Stimulated activated CD8-positive, alpha-beta memory T cell treated with anti-CD3 and anti-CD28 coated beads, Interleukin-15, amount 100 ng/mL, for 1 hour (primary cell): ENCODE measurements around the gene NR5A2.

Experiments used
- DNase-seq: peaks from one replicate; pipeline ENCODE4 v3.0.0-alpha.2; 2020; ENCODE audit warnings: low read depth

NR5A2 gene

GRCh38 chr1:200128081-200128480 lies 100.6 kb downstream of the NR5A2 start:
- no peak for DNase-seq

GRCh38 chr1:200128944-200129879 lies 101.7 kb downstream of the NR5A2 start:
- DNase-seq, result no peak

GRCh38 chr1:200130552-200130951 lies 103.0 kb downstream of the NR5A2 start:
- DNase-seq, result no peak

DNA sequence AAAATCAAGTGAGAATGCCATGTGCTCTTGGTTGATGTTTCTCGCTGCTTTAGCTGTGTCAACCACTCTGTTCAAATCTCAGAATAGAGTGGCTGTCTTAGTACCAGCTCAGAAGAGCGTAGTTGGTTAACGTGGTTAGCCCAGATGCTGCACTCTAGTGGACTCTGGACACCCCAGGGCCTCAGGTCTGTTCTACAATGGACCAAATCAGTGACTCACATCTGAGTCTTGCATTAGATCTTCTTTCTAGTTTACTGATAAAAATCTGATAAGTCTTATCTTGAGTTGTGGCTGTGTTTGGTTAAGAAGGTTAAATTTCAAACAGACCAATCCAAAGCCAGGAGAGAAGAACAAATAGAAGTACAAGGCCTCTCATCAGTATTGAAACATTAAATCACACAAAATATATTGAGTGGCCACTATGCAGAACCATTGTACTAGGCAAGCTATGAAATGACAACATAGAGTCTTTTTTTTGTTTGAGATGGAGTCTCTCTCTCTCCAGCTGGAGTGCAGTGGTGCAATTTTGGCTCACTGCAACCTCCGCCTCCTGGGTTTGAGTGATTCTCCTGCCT lies 104.1 kb downstream of the NR5A2 start:
- DNase-seq, result no peak

GRCh38 chr1:200133123-200133522 lies 105.6 kb downstream of the NR5A2 start:
- DNase-seq, result no peak

GRCh38 chr1:200134116-200134515 lies 106.6 kb downstream of the NR5A2 start:
- no peak for DNase-seq

- no peak for DNase-seq
These were observed 108.9 kb downstream of the NR5A2 start for GRCh38 chr1:200136384-200136783.

DNA sequence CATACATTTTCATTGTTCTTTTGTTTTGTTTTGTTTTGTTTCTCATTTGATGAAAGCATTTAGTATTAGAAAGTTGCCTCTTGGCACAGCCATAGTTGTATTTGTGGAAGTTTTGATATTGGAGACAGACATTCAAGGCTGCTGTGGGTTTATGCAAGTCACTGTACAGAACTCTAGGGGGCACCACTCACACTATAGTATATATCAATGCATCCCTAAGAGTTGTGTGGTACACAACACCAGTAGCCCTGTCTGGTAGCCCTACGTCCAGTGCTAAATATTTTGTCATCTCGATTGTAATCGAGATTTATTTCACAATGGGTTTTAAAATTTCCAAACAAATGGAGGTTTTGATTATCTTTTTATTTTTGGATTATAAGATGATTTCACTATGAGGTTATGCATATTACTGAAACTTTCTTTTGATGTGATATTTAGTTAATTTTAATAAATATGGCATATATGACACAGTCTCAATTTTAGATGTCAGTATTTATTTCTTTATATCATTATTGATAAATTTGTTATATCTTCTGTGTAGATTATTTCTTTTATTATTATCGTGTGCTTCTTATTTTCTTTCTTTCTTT lies 112.2 kb downstream of the NR5A2 start:
- DNase-seq, result no peak

DNA sequence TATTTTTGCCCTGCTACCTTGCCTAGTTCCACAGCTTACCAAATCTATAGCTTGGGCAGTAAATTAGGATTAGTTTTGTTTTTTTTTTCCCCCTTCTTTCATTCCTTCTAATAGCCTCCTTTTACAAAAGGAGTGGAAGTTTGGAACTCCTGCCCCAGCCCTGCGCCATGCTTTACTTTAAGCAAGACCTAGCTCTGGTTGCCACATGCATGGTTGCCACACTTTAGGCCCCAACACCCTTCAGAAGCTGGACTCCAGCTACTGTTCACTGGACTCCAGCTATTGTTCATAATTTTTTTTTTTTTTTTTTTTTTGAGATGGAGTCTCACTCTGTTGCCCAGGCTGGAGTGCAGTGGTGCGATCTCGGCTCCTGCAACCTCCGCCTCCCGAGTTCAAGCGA lies 115.8 kb downstream of the NR5A2 start:
- no peak for DNase-seq

- no peak for DNase-seq
These were observed 118.6 kb downstream of the NR5A2 start for GRCh38 chr1:200146100-200146499.

DNA sequence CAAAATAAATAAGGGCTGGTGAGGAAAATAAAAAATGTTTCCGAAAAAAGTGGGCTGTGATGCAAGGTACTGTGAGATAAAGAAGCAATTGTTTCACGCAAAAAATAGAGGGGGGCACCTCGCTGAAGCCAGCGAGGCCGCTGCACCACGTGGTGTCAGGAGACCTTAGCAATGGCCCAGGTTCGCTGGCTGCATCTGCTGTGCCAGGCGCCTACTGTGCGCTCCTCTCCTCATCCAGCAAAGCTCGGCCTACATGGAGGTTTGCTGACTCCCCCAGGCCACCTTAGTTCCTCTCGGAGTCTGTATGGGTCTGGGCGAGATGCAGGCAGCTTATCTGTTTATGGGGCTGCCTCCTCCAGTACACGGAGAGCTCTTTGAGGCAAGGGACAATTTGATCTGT lies 119.6 kb downstream of the NR5A2 start:
- no peak for DNase-seq

DNA sequence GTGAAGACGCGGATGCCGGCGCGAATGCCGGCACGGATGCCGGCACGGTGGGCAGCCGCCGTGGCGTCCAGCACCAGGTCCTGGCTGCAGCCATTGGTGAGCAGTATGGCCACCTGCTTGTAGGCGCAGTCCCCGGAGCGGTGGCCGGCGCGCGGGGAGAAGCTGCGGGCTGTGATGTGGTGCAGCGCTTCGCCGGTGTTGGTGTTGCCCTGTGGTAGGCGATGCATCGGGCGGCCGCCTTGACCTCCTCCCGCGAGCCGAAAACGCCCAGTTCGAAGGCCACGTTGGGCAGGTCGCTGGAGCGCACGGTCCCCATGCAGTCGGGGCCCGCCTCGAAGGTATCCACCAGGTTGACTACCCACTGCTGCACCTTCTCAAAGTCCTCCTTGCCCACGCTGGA lies 120.2 kb downstream of the NR5A2 start:
- DNase-seq, result no peak

DNA sequence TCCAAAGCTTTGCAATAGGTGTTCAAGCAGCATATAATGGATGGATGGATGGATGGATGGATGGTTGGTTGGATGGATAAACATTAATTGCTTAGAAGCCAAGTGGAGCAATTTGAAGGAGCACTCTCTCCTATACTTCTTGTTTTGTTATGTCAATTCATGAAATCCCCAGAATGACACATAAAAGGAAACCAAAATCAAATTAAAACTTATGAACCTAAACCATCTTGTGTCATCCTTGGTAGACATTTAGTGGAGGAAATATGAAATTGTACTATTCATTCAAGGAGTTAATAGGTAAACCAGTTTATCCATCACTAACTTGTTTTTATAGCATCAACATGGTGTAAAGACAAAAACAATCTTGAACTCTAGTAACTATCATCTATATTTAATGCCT lies 122.5 kb downstream of the NR5A2 start:
- no peak for DNase-seq

GRCh38 chr1:200150721-200151120 lies 123.2 kb downstream of the NR5A2 start:
- DNase-seq, result no peak

DNA sequence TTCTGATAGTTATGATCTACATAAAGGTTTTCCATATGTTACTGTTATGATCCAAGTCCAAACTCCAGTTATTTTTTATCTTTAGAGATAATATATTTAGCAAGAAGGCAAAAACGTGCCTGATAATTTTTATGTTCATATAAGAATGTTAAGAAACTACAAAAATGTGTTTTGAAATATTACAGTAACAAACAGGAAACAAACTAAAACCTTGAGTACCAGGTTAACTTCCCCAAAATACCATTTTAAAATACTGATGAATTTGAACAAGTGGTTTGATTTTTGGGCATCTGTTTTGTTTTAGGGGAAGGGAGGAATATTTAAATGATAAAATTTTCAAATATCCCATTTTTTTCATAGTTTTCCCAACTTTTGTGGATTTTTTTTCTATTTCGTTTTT lies 124.8 kb downstream of the NR5A2 start:
- no peak for DNase-seq

- DNase-seq, result no peak
These were observed 126.0 kb downstream of the NR5A2 start for GRCh38 chr1:200153277-200154055.

- peak; percentile 10 for DNase-seq
These were observed 126.7 kb downstream of the NR5A2 start for GRCh38 chr1:200154069-200154767.

- no peak for DNase-seq
These were observed 130.2 kb downstream of the NR5A2 start for GRCh38 chr1:200157715-200158114.

DNA sequence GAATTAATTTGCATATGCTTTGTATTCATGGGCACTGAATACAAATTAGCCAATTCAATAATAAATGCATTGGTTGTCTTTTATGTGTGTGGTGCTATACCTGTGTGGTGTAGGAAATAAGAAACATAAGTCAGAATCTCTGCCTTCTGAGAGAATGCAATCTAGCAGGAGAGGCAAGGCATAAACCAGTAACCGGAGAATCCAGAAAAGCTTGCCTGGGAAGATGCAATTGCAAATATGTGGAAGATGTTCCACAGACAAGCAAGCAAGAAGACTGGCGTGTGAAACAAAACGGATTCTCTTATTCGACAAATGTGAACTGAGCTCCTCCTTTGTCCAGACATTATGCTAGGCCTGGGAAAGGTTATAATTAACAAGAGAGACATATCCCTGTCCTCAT lies 134.3 kb downstream of the NR5A2 start:
- no peak for DNase-seq

DNA sequence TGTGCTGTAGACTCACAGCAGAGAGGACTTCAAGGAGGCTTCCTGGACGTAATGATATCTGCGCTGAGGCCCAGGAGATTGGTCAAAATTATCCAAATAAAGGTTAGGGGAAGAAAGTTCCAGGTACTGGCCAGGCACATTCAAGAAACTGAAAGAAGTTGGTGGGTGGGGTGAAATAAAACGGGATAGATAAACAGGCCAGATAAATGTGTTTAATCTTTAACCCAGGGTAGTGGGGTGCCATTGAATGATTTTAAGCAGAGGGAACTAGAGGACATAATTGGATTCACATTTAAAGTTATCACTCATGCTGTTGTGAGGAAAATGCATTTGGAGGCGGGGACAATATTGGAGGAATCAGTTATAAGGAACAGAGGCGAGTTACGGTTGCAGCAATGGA lies 134.7 kb downstream of the NR5A2 start:
- no peak for DNase-seq

- no peak for DNase-seq
These were observed 135.4 kb downstream of the NR5A2 start for GRCh38 chr1:200162877-200163276.

DNA sequence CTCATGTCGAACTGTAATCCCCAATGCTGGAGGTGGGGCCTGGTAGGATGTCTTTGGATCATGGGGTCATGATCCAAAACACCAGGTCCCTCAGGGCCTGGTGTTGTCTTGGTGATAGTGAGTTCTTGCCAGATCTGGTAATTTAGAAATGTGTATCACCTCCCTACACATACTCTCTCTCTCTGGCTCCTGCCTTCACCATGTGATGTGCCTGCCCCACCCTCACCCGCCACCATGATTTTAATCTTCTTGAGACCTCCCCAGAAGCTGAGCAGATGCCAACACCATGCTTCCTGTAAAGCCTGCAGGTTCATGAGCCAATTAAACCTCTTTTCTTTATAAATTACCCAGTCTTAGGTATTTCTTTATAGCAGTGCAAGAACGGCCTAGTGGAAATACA lies 136.4 kb downstream of the NR5A2 start:
- no peak for DNase-seq
